ENCODE data around the gene THRAP3.

The THRAP3 gene

DNA sequence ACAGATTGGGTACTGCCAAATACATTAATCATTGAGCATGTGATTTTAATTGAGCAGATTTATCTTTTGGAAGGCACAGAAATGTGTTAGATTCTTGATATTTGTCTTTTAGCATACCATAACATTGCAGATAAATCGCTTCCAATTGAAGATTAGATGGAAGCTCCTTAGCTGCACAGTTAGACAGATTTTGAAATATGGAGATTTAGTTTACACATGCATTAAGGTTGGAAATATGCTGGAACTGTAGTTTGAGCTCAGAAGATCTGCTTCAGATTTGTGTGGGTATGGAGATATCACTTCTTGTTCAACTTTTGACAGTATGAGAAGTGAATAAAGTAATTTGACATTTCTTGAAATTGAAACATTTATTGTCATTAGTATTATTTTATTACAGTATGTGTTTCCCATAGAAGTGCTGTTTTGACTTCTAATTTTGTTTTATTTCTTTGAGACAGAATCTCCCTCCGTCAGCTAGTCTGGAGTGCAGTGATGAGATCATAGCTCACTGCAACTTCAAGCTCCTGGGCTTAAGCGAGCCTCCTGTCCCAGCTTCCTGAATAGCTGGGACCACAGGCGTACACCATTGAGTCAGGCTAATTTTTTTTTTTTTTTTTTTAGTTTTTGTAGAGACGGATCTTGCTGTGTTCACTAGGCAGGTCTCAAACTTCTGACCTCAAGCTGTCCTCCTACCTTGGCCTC is 29.1 kb downstream of the THRAP3 start:
- no peak for DNase-seq

- DNase-seq = no peak
These were observed 32.5 kb downstream of the THRAP3 start for GRCh38 chr1:36256558-36257374.

DNA sequence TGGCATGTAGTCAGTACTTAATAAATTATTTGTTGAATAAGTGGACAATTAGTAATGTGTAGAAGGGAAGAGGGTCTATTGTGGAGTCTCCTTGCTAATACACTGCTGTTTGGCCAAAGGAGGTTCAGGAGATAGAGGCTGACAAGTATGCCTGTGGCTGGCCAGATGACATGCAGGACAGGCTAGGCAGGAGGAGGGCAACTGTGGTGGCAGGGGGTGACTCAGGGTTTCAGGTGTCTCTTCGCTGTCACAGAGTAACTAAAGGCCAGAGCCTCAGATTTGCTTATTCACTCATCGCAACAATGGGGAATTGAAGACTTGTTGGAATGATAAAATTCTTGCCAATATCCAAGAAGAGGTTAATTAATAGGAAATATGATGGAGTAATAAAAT is 33.1 kb downstream of the THRAP3 start:
- no peak for DNase-seq

GRCh38 chr1:36258960-36259344 is 34.7 kb downstream of the THRAP3 start:
- no peak for DNase-seq

GRCh38 chr1:36268981-36269380 is 44.7 kb downstream of the THRAP3 start:
- no peak for DNase-seq

GRCh38 chr1:36269408-36269838 is 45.2 kb downstream of the THRAP3 start:
- DNase-seq = no peak

DNA sequence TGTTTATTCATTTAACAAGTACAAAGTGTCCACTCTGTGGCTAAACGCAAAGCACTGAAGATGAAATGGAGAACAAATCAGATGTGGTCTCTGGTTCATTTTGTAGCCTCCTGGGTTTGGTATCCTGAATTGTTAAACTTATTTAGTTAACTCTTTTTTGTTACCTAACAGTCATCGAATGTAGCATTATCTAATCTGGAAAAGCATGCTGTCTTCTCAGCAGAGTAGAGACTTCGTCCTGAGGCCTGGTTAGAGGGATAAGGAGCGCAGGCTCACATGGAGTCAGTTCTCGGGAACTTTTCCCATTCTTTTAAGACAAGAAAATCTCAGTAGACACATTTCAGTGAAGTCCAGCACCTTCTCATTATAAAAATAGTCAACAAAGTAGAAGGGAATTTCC is 48.8 kb downstream of the THRAP3 start:
- DNase-seq = no peak

DNA sequence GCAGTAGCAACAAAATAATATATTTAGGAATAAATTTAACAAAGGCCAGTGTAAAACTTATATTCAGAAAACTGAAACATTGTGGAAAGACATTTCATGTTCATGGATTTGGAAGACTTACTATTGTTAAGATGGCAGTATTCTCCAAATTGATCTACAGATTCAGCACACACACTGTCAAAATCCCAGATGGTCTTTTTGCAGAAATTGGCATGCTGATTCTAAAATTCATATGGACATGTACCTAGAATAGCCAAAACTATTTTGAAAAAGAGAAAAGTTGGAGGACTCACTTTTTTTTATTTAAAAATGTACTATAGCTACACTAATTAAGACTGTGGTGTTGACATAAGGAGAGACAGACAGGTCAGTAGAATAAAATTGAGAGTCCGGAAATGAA is 50.0 kb downstream of the THRAP3 start:
- DNase-seq = no peak

- DNase-seq = no peak
These were observed 52.4 kb downstream of the THRAP3 start for GRCh38 chr1:36276688-36277087.

DNA sequence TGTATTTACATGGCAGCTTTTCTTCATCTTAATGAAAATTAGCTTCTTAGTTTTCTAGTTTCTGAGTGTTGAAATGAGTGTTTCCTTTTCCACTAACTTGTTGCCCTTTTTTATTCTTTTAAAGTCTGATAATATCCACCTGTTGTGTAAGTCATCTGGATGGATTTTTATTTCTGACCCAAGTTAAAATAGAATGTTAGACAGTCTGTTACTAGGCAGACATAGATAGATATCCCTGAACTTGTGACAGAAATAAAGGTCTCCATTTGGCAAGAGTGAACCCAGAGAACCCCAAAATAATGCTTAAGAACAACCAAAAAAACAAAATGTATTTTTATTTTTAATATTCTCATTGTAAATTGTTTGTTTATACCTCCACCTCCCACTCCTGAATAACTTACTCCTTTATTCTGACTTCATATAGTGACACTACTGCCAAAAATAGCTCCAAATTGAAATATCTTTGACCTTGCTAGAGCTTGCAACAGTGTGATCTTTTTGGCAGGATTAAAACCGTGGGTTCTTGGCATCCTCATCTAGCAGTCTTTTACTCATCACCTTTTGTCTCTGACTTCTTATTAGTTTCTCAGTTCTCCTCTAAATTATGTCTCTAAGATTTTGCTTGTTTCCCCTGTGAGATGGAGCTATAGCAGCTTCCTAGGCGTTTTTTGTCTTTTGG is 55.0 kb downstream of the THRAP3 start:
- DNase-seq = no peak

GRCh38 chr1:36279789-36280296 is 55.6 kb downstream of the THRAP3 start:
- no peak for DNase-seq

DNA sequence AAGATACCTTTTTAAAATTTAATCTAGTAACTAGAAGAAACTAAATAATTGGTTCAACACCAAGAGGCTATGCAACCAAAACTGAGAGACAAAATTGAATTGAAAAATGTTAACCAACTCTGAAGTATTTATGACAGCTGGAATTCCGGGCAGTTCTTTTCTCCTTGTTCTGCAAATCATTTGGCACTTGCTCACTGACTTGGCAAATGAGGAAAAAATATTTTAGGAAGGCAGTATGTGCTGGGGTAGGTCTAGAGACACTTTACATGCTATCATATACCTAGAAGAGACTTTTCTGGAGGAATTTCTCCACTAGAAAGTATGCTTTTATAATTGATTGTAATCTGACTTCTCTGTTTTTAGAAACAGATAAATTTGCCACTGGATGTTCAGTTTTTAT is 59.8 kb downstream of the THRAP3 start:
- DNase-seq = no peak

DNA sequence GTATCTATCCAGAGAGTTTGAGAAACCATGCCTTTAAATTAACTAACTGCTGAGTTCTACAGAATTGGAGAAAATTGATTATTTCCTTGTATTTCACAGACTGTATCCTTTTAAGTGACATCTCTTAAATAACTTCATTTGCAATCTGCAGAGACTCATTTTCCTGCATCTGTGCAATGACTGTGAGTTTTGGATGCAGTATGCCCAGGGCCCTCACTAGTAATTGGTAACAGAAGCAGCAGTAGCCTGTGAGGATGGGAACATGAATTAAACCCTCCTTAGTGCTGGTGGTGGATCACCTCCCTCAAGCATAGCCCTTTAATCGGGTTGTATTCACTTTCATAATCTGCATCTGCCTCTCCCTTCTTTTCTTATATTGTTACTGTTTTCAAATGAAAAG is 60.3 kb downstream of the THRAP3 start:
- DNase-seq = no peak

DNA sequence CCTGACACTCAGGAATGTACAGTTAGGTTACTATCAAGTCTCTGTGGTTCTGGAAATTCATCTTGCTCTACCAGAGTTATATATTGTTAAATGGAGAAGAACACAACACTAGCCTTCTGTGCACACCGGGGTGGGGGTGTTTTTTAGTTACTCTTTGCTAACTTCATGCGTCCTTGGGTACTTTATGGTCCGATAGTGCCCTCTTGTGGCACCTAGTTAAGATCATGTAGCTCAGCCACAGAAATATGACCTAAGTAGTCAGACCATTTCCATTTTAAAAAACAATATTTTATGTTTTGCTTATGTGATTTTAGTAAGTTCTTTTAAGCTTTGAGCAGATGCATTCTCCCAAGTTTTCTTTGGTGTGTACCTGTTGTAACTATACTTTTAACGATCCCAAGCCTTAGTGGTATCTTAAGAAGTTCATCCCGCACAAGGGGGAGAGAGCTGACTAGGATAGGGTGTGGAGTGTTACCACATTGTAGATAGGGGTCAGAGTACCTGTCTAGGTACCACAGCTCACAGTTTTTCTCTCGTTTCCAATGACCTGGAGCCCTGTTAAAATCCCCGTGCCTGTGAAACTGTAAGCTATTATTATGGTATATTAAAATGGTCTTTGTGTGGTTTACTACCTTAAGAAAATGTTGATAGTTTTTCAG is 61.3 kb downstream of the THRAP3 start:
- DNase-seq = peak; percentile 42 to 85 (median 74)

- no peak for DNase-seq
These were observed 62.6 kb downstream of the THRAP3 start for GRCh38 chr1:36286802-36287201.

DNA sequence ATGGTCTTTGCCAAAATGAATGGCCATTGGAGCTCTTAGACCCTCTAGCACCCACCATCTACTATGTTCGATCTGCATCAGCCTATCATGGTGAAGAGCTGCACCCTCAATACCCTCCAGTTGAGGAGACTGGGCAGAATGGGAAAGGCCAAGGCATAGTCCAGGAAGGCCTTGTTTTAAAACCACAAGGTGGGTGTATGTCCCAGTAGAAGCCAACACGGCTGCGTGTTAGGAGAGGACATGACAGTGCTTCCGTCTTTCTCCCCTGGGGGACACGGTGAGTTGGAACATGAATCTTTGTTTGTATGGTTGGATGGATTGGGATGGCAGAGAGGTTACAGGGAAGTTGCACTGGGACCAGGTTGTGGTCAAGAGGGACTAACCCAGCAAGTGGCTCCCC is 63.4 kb downstream of the THRAP3 start:
- no peak for DNase-seq

DNA sequence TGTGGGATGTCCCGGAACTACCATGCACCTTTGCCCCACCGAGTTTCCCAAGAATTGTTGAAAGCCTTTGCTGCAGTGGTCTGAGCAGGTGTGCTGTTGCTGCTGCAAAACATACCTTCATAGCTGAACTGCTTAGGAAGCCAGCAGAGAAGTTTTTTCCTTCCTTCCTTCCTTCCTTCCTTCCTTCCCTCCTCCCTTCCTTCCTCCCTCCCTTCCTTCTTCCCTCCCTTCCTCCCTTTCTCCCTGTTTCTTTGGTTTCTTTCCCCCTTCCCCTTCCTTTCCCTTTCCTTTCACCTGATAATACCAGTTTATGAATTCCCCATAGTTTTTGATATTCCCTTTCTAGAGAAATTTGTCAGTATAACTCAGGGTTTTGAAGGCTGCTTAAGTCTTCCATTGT is 71.1 kb downstream of the THRAP3 start:
- no peak for DNase-seq

DNA sequence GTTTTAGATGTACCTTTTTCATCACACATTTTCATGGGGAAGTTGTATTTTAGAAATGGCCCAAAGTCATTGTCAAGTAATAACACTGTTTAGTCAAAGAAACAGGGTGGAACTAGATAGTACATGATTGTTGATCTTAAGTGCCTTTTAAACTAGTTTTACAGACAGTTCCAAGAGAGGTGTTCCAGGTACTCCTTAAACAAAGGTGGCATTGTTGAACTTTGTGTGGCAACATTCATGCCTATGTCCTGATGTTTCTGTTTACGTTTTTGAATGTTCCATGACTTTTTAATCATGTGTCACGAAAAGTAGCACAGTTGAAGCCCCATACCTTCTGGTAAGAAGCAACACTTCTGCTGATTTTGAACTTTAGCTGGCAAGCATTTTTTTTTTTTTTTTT is 72.8 kb downstream of the THRAP3 start:
- DNase-seq = no peak

GRCh38 chr1:36298640-36299039 is 74.4 kb downstream of the THRAP3 start:
- DNase-seq = no peak

DNA sequence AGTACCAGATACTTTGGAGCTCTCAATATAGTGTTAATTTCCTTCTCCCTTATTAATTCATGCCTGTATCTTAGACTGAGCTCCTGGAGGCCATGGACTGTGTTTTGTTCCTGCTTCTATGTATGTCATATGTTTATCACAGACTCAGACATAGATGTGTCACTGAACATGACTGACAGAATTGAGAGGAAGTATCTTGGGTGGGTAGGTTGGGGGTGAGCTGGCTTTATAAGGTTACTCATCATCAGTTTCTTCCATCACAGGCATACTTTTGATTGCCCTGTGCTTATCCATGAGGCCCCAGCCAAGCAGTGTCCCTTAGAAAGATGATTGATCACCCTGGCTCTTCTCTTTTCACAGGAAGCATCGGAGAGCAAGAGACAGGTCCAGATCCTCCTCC is 76.3 kb downstream of the THRAP3 start:
- no peak for DNase-seq

GRCh38 chr1:36301220-36301619 is 77.0 kb downstream of the THRAP3 start:
- DNase-seq = no peak

DNA sequence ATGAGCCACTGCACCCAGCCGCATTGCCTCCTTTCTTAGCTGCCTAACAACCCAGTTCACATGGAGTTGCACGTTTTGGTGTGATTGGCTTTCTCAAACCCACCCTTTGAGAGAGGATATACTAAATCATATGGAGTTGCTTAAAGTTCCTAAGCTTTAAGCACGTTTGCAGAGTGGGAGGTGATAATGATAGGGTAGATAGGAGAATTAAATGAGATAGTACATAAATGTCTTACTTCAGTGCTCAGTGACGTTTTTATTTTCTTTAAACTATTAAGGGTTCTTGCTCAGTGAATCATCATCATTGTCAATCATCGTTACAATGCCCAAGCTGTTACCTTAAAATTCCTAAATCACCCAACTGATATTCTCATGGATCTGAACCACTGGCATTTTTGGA is 79.0 kb downstream of the THRAP3 start:
- DNase-seq = no peak

DNA sequence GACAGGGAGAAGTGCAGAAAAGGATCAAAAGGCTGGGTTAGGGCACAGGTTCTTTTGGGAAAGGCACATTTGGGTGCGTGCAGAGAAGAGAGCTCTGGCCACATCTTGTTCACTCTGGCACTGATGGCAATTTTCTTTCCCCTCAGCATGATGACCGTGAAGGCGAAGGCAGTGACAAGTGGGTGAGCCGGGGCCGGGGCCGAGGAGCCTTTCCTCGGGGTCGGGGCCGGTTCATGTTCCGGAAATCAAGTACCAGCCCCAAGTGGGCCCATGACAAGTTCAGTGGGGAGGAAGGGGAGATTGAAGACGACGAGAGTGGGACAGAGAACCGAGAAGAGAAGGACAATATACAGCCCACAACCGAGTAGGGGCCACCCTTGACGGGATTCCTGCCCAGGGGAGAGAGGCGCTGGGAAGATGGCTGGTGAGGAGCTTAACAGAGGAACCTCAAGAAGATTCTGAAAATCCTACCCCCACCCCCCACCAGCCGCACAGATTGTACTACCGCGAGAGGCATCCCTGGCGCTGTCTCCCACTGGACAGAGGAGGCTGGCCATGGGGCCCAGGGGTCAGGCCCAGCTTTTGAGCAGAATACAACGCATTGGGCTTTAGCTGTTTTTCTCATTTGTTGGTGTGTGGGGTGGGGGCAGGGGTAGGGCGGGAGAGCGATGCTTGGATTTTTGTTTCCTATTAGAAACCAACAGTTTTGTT is 79.6 kb downstream of the THRAP3 start:
- no peak for DNase-seq
